Measurements from ENCODE around the gene HPCA. TPM values are rescaled to one million over a fixed set of nuclear protein-coding genes. Genes with fewer than 3 reads are reported as not detected.

Gene HPCA
- total and polyA plus RNA-seq, 2 of the 13 experiments (the other 11 are each of a cell fraction or from before 2014, with no cell fraction given): not detected

GRCh38 chr1:32886004-32886827 is at the start of gene HPCA (continued):
- TF ChIP-seq ZNF598 (CRISPR knock-in tag; IDR thresholded peaks at IDR 0.05; ENCODE audit: borderline replicate concordance) (peak; percentile 89; the same call in 1 of the 2 replicates), PITX1 (CRISPR knock-in tag; IDR thresholded peaks at IDR 0.05) (peak; percentile 87), SRSF4 (IDR thresholded peaks at IDR 0.05; ENCODE audit: low read depth, low read length, poor library complexity, severe bottlenecking) (no peak), MYNN (CRISPR knock-in tag; IDR thresholded peaks at IDR 0.05; ENCODE audit: low read depth) (peak; percentile 97), HHEX (CRISPR knock-in tag; IDR thresholded peaks at IDR 0.05) (peak; percentile 17; the same call in 1 of the 2 replicates), SUZ12 (IDR thresholded peaks at IDR 0.05; ENCODE audit: low read depth, low read length) (no peak), ZNF292 (CRISPR knock-in tag; IDR thresholded peaks at IDR 0.05; ENCODE audit: borderline replicate concordance, low read depth) (no peak), SMARCC2 (IDR thresholded peaks at IDR 0.05) (no peak), ZNF331 (CRISPR knock-in tag; IDR thresholded peaks at IDR 0.05) (peak; percentile 95), SNRNP70 (IDR thresholded peaks at IDR 0.05; ENCODE audit: low read depth, low read length) (no peak), ATF7 (IDR thresholded peaks at IDR 0.05) (no peak), ATF7 (CRISPR knock-in tag; IDR thresholded peaks at IDR 0.05) (no peak), KMT2B (CRISPR knock-in tag; IDR thresholded peaks at IDR 0.05) (peak; percentile 91), SMARCE1 (IDR thresholded peaks at IDR 0.05; ENCODE audit: borderline replicate concordance) (no peak), ZEB1 (IDR thresholded peaks at IDR 0.05; ENCODE audit: insufficient replicate concordance, low read depth) (no peak), HNRNPH1 (optimal IDR thresholded peaks at IDR 0.05; ENCODE audit: low read depth, low read length) (no peak), MXI1 (IDR thresholded peaks at IDR 0.05; ENCODE audit: borderline replicate concordance, low read depth, low read length) (peak; percentile 78; the same call in 1 of the 3 replicates), FOSL1 (CRISPR knock-in tag; IDR thresholded peaks at IDR 0.05; ENCODE audit: borderline replicate concordance) (0 out of 2 replicates have a peak, but pooled peaks have one; percentile 45), THRA (CRISPR knock-in tag; IDR thresholded peaks at IDR 0.05; ENCODE audit: borderline replicate concordance) (peak; percentile 89), FOXP1 (IDR thresholded peaks at IDR 0.05) (no peak), FOXP1 (CRISPR knock-in tag; IDR thresholded peaks at IDR 0.05) (peak; percentile 36; the same call in 1 of the 2 replicates), ZNF83 (CRISPR knock-in tag; IDR thresholded peaks at IDR 0.05; ENCODE audit: borderline replicate concordance) (peak; percentile 98), YY1 (IDR thresholded peaks at IDR 0.05; ENCODE audit: insufficient read depth, insufficient replicate concordance, low read depth, low read length) (peak; percentile 38), NCOA5 (CRISPR knock-in tag; IDR thresholded peaks at IDR 0.05) (no peak), ZNF335 (CRISPR knock-in tag; IDR thresholded peaks at IDR 0.05) (peak; percentile 94), SOX6 (IDR thresholded peaks at IDR 0.05) (no peak), SOX6 (CRISPR knock-in tag; IDR thresholded peaks at IDR 0.05) (peak; percentile 44; the same call in 1 of the 2 replicates)
- TF ChIP-seq, protein P1, sequence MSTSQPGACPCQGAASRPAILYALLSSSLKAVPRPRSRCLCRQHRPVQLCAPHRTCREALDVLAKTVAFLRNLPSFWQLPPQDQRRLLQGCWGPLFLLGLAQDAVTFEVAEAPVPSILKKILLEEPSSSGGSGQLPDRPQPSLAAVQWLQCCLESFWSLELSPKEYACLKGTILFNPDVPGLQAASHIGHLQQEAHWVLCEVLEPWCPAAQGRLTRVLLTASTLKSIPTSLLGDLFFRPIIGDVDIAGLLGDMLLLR (CRISPR knock-in tag; IDR thresholded peaks at IDR 0.05): peak; percentile 95
- TF ChIP-seq, protein P2, sequence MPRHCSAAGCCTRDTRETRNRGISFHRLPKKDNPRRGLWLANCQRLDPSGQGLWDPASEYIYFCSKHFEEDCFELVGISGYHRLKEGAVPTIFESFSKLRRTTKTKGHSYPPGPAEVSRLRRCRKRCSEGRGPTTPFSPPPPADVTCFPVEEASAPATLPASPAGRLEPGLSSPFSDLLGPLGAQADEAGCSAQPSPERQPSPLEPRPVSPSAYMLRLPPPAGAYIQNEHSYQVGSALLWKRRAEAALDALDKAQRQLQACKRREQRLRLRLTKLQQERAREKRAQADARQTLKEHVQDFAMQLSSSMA (CRISPR knock-in tag; IDR thresholded peaks at IDR 0.05): peak; percentile 94
- TF ChIP-seq, protein P3, sequence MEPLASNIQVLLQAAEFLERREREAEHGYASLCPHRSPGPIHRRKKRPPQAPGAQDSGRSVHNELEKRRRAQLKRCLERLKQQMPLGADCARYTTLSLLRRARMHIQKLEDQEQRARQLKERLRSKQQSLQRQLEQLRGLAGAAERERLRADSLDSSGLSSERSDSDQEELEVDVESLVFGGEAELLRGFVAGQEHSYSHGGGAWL (CRISPR knock-in tag; IDR thresholded peaks at IDR 0.05): peak; percentile 100
